Measurements from ENCODE around the gene ATG7.

Gene ATG7

DNA sequence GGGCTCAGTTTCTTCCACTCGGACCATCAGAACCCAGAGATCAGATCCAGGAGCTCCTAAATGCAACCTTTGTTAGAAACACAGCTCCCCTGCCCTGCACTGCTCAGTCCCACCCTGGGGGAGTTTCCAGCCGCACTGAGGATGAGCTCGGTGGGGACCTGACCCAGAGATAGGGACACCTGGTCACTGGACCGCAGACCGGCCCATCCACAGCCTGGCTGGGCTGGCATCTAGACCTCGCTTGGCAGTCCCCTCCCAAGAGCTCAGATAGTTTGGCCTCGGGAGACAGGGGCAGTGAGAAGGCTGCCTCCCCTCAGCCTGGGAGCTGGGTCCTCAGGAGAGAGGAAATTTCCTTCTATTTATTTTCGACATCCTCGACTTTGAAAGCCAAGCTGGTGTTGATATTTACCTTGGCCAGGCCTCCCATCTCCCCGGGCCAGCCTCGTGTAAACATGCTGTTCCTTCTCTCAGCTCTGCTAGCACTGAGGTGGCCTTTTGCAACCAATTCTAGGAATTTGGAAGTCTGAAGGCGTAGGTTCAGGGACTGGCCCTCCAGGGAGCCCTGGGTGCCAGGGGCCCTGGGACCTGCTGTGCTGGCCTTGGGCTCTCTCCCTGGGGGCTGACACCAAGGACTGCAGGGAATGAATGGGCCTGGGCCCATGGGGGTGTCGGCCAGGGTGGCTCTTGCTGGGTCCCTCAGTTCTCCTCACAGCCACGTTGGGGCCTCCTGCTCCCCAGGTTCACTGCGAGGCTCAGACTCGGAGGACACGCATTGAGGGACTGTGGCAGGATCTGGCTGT is 281.4 kb downstream of the ATG7 start:
- H3K36me3 ChIP-seq (replicated peaks): peaks cover 4% of the 10 kb centered on the region; the same call in 1 of the 2 replicates
- no peaks in the 10 kb centered on the region for H3K4me1 ChIP-seq
- no peak overlapping the region for H3K4me3 ChIP-seq
- no peak for DNase-seq (ENCODE audit: low spot score in 2 of 2)
- in situ Hi-C loops (cut with MboI; ENCODE audit: low sequenced_read_pairs): no loop called here
- H3K27me3 ChIP-seq (ENCODE audit: low read depth): no peaks in the 10 kb centered on the region
- no peaks in the 10 kb centered on the region for H3K9me3 ChIP-seq

GRCh38 chr3:11554236-11554610 is 282.0 kb downstream of the ATG7 start:
- Histone ChIP-seq H3K4me3 (no peak overlapping the region), H3K4me1 (no peaks in the 10 kb centered on the region), H3K27me3 (ENCODE audit: low read depth) (no peaks in the 10 kb centered on the region), H3K36me3 (replicated peaks) (peaks cover 4% of the 10 kb centered on the region; the same call in 1 of the 2 replicates), H3K9me3 (no peaks in the 10 kb centered on the region)
- no peak for DNase-seq (ENCODE audit: low spot score in 2 of 2)
- in situ Hi-C loops (cut with MboI; ENCODE audit: low sequenced_read_pairs): no loop called here

DNA sequence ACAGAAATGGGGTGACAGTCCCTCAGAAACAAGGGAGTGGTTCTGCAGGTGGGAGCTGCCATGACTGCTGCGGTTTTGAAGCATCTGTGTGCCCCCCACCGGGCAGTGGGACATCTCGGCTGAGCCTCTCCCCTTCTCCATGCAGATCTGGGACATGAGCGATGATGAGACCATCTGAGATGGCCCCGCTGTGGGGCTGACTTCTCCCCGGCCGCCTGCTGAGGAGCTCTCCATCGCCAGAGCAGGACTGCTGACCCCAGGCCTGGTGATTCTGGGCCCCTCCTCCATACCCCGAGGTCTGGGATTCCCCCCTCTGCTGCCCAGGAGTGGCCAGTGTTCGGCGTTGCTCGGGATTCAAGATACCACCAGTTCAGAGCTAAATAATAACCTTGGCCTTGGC is 282.5 kb downstream of the ATG7 start:
- Histone ChIP-seq H3K4me3 (no peak overlapping the region), H3K27me3 (ENCODE audit: low read depth) (no peaks in the 10 kb centered on the region), H3K36me3 (replicated peaks) (peaks cover 4% of the 10 kb centered on the region; the same call in 1 of the 2 replicates), H3K9me3 (no peaks in the 10 kb centered on the region), H3K4me1 (no peaks in the 10 kb centered on the region)
- in situ Hi-C loops (cut with MboI; ENCODE audit: low sequenced_read_pairs): no loop called here
- DNase-seq (ENCODE audit: low spot score in 2 of 2): no peak

DNA sequence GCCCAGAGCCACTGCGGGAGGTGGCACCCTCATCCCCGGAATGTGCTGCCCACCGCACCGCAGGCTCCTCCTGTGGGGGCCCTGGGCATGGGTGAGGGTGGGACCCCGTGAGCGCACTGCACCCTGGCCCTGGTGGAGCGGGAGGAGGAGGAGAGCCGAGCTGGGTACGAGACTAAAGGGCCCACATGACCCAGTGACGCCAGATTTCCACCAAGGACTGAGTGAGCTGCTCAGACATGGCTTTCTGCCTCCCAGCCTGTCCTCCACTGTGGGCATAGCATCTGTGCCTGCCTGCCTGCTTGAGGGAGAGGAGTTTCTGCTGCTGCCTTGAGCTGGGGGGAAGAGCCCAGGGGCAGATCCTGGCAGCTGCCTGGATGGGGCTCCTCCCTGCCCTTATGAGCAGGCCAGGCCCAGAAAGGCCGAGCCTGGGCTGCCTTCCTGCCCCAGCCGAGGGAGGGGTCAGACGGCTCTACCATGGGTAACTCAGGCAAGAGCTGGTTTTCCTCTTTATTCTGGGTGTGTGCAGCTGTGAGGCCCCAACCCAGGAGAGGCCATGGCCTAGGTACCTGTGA is 283.1 kb downstream of the ATG7 start:
- Histone ChIP-seq H3K4me1 (no peaks in the 10 kb centered on the region), H3K4me3 (no peak overlapping the region), H3K9me3 (no peaks in the 10 kb centered on the region), H3K36me3 (replicated peaks) (peaks cover 4% of the 10 kb centered on the region; the same call in 1 of the 2 replicates), H3K27me3 (ENCODE audit: low read depth) (no peaks in the 10 kb centered on the region)
- DNase-seq (ENCODE audit: low spot score in 2 of 2): no peak
- in situ Hi-C loops (cut with MboI; ENCODE audit: low sequenced_read_pairs): no loop called here

DNA sequence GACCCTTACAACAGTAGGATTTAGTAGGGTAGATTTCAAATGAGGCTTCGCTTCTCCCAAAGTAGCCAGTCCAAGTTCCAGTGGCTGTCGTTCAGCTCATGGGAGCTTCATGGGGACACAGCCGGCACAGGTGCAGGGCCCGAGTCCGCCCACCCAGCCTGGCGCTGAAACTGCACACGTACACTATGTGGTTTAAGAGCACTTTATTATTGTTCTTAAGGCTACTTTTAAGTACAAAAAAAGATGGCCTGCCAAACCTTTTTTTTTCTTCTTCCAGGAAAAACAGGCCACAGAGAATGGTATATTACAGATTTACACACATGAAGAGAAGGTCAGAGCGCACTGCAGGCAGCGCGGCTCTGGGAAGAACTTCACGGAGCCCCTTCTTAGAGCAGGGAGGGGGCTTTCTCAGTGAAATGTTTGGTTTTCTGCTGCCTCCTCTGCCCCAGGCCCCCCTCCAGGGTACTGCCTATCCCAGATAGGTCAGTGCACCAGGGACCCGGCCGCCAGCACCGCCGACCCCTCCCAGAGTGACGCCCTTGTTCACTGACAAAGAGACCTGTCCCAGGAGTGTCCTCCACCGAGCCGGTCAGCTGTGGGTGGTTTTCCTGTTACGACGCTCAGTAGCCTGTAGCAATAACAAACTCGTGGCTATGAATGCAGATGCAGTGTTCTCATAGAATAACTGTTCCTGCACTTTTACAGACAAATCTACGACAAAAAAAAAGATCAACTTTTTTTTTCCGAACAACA is 283.9 kb downstream of the ATG7 start:
- Histone ChIP-seq H3K4me1 (no peaks in the 10 kb centered on the region), H3K9me3 (no peaks in the 10 kb centered on the region), H3K36me3 (replicated peaks) (peaks cover 4% of the 10 kb centered on the region; the same call in 1 of the 2 replicates), H3K4me3 (no peak overlapping the region), H3K27me3 (ENCODE audit: low read depth) (no peaks in the 10 kb centered on the region)
- DNase-seq (ENCODE audit: low spot score in 2 of 2): no peak
- in situ Hi-C loops (cut with MboI; ENCODE audit: low sequenced_read_pairs): no loop called here

DNA sequence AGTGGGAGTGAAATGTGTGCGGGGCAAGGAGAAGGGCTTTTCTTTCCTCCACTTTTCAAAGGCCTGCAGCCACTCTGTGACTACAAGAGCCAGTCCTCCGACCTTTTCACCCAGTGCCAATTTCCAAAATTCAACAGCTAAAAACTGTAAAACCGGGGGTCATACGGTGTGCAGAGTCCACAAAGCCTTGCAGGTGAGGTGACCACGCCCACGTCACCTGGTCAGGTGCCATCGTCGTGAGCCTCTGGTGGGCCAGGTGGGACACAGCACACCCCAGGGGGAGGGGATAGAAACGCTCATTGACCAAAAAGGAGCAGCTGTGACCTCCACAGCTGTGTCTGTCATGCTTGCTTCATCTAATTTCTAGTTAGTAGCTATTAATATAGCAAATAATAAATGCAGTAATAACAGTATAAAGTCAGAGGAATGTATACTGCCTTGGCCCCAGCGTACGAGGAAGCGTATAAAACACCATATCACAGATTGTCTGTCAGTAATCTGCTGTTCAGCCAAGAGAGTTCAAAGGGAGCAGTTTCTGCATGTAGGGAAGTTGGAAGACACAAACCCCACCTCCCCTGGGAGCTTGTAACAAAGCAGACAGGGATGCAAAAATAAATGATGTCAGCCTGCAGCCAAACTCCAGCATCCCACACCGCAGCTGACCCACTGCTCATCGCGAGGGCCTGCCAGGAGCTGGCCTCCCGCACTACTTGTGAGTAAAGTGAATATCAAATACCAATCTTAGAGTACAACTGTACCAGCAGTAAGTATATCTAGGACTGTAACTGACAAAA is 284.9 kb downstream of the ATG7 start:
- in situ Hi-C loops (cut with MboI; ENCODE audit: low sequenced_read_pairs): no loop called here
- Histone ChIP-seq H3K27me3 (ENCODE audit: low read depth) (no peaks in the 10 kb centered on the region), H3K36me3 (replicated peaks) (peaks cover 4% of the 10 kb centered on the region; the same call in 1 of the 2 replicates), H3K9me3 (no peaks in the 10 kb centered on the region), H3K4me3 (no peak overlapping the region), H3K4me1 (no peaks in the 10 kb centered on the region)
- no peak for DNase-seq (ENCODE audit: low spot score in 2 of 2)

- in situ Hi-C loops (cut with MboI; ENCODE audit: low sequenced_read_pairs): no loop called here
- H3K4me1 ChIP-seq: no peaks in the 10 kb centered on the region
- DNase-seq (ENCODE audit: low spot score in 2 of 2): no peak
- peaks cover 4% of the 10 kb centered on the region for H3K36me3 ChIP-seq (replicated peaks)
- no peak overlapping the region for H3K4me3 ChIP-seq
- H3K9me3 ChIP-seq: no peaks in the 10 kb centered on the region
- H3K27me3 ChIP-seq (ENCODE audit: low read depth): no peaks in the 10 kb centered on the region
These were observed 285.8 kb downstream of the ATG7 start for GRCh38 chr3:11558002-11558401.

DNA sequence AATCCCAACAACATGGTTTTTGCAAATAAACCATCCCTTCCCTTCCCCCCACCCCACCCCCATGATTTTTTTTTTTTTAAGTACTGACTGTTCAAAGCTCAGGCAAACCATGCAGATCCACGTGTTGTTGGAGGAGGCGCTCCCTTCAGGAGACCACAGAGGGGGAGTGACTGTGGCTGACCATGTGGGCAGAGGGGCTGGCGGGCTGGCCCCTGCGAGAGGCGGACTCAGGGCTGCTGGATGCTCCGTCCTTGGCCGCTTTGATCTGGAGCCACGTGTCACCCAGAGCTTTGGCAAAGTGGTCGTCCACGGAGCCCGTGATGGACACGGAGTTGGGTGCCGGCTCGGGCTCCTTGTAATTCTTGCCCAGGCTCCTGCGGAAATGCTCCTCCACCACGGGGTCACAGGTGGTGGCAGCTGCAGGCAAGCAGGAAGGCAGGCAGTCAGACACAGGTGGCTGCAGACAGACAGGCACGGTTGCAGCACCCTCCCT is 286.3 kb downstream of the ATG7 start:
- no peak overlapping the region for H3K4me3 ChIP-seq
- peaks cover 4% of the 10 kb centered on the region for H3K36me3 ChIP-seq (replicated peaks)
- no peaks in the 10 kb centered on the region for H3K9me3 ChIP-seq
- H3K27me3 ChIP-seq (ENCODE audit: low read depth): no peaks in the 10 kb centered on the region
- DNase-seq (ENCODE audit: low spot score in 2 of 2): no peak
- no peaks in the 10 kb centered on the region for H3K4me1 ChIP-seq
- in situ Hi-C loops (cut with MboI; ENCODE audit: low sequenced_read_pairs): no loop called here

DNA sequence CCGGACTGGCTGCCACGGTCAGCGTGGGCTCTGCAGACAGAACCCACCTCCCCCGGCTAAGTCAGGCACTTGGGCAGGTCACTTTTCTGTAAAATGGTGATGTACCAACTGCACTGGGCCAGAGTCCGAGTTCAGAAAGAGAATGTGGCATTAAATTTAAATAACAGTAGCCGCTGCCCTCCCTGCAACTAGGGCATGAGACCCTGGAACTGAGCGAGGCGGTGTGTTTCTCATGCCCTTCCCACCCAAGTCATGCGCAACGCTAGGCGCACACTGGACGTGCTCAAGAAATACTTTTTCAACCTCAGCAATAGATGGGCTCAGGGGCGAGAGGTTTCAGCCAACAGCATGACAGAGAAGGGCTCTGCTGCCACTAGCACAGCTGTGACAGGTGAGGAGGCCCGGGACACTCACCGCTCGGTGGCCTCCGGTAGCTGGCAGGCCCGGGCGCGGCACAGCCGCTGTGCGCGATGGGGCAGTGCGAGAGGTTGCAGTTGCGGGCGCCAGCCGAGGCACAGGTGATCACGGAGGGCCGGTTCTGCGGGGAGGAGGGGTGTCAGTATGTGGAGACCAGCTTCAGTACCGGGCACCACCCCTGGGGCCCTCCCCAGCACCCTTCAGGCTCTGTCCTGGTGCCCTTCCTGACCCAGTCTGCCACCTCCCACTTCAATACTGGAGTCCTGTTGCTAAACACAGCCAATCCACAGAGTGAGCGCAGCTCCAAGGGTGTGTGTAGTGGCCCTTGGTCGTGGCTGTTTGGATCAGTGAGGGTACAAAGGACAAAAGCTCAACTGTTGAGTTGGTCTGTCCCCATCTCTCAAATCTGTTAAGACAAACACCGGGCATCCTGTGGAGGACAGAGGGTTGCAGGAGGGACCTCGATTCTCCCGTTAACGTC is 287.0 kb downstream of the ATG7 start:
- Histone ChIP-seq H3K36me3 (replicated peaks) (peaks cover 4% of the 10 kb centered on the region), H3K4me3 (no peak overlapping the region)
- in situ Hi-C loops (cut with MboI; ENCODE audit: low sequenced_read_pairs): no loop called here

DNA sequence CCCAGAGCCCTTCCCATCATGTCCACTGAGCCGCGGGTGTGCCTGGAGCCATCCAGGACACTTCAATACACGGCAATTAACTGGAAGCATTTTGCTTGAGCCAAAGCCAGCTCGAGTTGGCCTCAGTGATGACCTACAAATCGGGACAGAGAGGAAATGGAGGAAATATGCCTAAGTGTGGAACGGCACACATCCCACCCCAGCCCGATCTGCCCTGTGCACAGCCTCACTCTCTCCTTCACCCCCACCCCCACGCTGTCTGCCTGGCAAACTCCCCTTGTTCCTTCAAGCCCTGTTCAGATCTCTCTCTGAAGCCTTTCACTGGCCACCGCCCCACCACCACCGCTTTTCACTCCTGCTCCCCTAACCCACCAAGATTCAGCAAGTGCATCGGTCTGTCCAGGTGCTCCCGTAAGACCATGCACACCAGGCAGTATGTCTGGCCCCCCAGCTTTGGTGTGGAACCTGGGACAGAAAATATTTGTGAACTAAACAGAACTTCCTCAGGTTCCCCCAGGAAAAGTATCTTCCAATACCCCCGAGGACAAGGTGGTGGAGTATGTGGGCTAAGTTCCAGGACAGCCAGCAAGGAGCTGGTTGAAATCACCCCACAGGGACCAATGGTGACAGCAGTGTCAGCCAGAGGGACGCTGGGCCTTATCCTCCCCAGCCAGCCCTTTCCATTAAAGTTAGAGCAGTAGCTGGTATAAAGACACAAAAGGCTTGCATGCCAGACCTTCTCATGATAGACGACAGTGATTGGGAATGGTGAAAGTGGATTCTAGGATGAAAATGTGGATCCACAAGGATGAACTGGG is 287.8 kb downstream of the ATG7 start:
- no peaks in the 10 kb centered on the region for H3K4me1 ChIP-seq
- in situ Hi-C loops (cut with MboI; ENCODE audit: low sequenced_read_pairs): no loop called here
- H3K36me3 ChIP-seq (replicated peaks): peaks cover 4% of the 10 kb centered on the region
- no peak for DNase-seq (ENCODE audit: low spot score in 2 of 2)
- no peaks in the 10 kb centered on the region for H3K9me3 ChIP-seq
- H3K4me3 ChIP-seq: no peak overlapping the region
- H3K27me3 ChIP-seq (ENCODE audit: low read depth): no peaks in the 10 kb centered on the region

More for the DNA sequence above, 287.0 kb downstream of the ATG7 start:
- DNase-seq (ENCODE audit: low spot score in 2 of 2): no peak
- Histone ChIP-seq H3K27me3 (ENCODE audit: low read depth) (no peaks in the 10 kb centered on the region), H3K9me3 (no peaks in the 10 kb centered on the region), H3K4me1 (no peaks in the 10 kb centered on the region)

DNA sequence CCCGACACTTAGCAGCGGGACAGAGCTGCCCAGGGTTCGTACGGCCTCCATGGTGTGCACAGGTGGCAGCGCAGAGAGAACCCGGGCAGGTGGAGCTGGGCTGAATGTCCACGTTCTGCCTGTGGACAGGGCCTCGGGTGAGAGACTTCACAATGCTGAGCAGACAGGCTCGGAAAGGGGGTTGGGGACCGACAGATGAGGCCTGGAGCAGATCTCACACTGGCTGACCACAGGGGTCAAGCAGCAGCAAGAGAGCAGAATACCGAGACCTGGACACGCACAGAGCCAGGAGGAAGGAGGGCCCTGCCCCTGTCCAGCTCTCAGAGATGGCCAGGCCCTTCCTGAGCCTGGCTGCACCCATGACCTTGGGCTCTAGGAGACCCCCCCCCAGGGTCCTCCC is 288.5 kb downstream of the ATG7 start:
- DNase-seq (ENCODE audit: low spot score in 2 of 2): no peak
- in situ Hi-C loops (cut with MboI; ENCODE audit: low sequenced_read_pairs): no loop called here
- H3K4me3 ChIP-seq: no peak overlapping the region
- peaks cover 4% of the 10 kb centered on the region for H3K36me3 ChIP-seq (replicated peaks)
- no peaks in the 10 kb centered on the region for H3K4me1 ChIP-seq
- H3K27me3 ChIP-seq (ENCODE audit: low read depth): no peaks in the 10 kb centered on the region
- no peaks in the 10 kb centered on the region for H3K9me3 ChIP-seq

DNA sequence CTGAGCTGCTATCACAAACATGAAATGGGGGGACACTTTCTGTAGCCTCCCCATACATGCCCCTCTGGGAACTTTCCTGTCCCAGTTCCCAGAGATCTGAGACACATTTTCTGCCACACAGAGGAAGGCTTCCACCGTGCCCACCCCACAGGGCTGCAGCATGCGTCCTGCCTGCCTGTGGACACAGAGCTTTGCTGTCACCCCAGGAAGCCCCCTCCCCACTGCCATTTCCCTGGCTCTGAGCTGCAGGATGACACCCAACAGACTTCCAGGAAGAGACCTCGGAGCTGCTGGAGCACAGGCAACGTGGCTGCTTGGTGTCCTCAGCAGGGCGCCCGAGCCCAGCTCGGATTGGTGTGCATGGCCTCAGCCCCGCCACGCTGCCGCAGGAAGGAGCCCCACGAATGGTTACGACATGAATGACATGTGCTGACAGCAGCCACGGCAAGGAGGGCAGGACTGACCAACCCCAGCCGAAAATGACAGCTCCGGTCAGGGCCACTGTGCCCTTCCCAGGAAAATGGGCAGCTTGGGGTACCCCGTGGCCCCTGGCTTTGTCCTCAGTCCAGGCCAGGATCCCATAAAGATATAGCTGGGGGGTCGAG is 290.2 kb downstream of the ATG7 start:
- peaks cover 4% of the 10 kb centered on the region for H3K36me3 ChIP-seq (replicated peaks)

More for the DNA sequence above, 290.2 kb downstream of the ATG7 start:
- no peak for DNase-seq (ENCODE audit: low spot score in 2 of 2)
- Histone ChIP-seq H3K9me3 (no peaks in the 10 kb centered on the region), H3K4me1 (no peaks in the 10 kb centered on the region), H3K4me3 (no peak overlapping the region), H3K27me3 (ENCODE audit: low read depth) (no peaks in the 10 kb centered on the region)
- in situ Hi-C loops (cut with MboI; ENCODE audit: low sequenced_read_pairs): no loop called here
